Measurements from ENCODE around the gene RPS17.
"Not testable (repeated sequence)": the region's sequence is repeated elsewhere in the genome, so short reads cannot be mapped to it uniquely, and the experiment has no call there.

Gene RPS17

GRCh38 chr15:82513587-82513986 lies 26.7 kb downstream of the RPS17 start:
- DNase-seq (ENCODE audit: low read depth in 3 of 3, low spot score in 1 of 3): not testable (repeated sequence)

DNA sequence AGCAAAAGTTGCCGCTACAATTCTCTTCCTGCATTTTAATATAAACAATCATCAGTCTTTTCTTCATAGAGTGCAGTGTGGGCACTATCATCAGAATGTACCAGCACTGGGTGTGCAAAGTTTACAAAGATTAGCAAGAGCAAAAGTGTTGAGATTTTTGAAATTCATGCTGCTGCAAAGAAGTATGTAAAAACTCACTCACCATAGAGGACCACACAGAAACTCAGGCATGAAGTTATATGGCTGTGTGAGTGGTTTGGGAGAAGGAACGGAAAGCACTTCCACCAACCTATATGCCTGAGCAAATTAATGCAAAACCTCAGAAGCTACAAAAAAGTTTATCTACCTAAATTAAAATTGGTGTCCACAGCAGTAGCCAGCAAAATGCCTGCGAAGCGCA lies 32.6 kb downstream of the RPS17 start:
- DNase-seq (ENCODE audit: low read depth in 3 of 3, low spot score in 1 of 3): not testable (repeated sequence)

GRCh38 chr15:82507087-82507486 lies 33.2 kb downstream of the RPS17 start:
- not testable (repeated sequence) for DNase-seq (ENCODE audit: low read depth in 3 of 3, low spot score in 1 of 3)

DNA sequence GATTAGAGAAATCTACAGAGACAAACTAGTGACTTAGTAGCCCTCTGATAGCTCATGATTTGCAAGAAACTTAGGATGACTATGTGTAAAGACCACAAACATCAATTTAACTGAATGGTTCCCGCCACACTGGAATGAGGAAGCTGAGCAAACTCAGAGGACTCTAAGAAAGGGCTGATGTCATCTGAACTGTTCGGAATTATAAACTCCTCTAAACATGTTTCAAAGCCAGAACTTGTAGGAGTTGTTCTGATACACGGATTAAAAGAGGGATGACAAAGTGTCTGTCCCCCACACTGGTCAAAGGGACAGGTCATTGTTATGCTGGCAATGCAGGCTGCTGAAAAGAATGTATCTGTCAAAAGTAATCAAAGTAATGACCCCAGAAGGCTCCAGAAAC lies 34.4 kb downstream of the RPS17 start:
- not testable (repeated sequence) for DNase-seq (ENCODE audit: low read depth in 3 of 3, low spot score in 1 of 3)

DNA sequence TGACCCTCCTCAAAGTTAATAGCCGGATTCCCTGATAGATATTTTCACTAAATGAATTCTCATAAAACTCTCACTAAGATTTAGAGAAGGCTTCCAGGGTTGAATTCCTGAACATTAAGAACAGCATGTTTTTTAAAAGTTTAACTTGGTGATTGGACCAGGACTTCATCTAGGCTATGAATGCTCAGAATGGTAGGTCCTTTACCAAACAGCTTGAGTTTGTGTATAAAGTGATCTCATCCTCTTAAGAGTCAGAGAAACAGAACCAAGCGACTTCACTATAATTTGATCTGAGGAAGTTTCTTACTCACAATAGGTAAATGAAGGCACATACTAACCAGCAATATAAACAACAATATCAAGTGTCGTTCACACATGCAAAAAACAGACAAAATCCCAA lies 36.2 kb downstream of the RPS17 start:
- not testable (repeated sequence) for DNase-seq (ENCODE audit: low read depth in 3 of 3, low spot score in 1 of 3)

GRCh38 chr15:82502700-82503339 lies 37.4 kb downstream of the RPS17 start:
- DNase-seq (ENCODE audit: low read depth in 3 of 3, low spot score in 1 of 3): not testable (repeated sequence)

DNA sequence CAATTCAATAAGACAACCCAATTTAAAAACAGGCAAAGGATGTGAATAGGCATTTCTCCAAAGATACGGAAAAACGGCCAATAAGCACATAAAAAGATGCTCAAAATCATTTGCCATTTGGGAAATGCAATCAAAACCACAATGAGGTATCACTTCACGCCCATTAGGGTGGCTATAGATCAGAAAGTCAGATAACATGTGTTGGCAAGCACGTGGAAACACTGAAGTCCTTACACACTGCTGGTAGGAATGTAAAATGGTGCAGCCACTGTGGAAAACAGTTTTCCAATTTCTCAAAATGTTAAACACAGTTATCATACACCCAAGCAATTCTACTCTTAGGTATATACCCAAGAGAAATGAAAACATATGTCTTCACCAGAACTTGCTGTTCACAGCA lies 39.5 kb downstream of the RPS17 start:
- DNase-seq (ENCODE audit: low read depth in 3 of 3, low spot score in 1 of 3): not testable (repeated sequence)

DNA sequence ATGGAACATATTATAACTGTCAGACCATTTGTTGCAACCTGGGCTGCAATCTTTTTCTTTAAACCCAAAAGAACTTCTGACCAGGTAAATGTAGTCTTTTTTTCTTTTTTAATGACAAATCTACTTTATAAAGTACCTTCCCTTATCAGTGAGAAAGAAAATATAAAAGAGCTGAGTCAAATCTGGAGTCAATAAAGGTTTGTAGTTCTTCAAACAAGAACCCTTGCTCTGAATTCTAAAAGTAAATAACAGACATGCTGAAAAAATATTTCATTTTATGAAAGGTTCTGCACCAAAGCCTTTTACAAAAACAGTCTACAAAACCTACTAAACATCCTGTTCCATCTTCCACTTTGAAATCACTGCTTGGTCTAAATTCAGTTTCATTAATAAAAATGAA lies 42.3 kb downstream of the RPS17 start:
- not testable (repeated sequence) for DNase-seq (ENCODE audit: low read depth in 3 of 3, low spot score in 1 of 3)

DNA sequence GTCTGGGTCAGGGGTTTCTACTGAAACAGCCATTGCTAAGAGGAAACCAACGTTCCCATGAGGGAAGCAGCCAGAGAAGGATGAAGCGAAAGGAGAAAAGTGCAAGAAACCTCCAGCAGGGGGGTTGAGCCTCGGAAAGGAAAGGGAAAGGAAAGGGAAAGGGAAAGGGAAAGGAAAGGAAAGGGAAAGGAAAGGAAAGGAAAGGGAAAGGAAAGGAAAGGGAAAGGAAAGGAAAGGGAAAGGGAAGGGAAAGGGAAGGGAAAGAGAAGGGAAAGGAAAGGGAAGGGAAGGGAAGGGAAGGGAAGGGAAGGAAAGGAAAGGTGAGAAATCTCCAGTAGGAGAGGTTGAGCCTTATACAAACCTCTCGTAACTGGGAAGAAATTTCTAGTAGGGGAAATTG lies 52.0 kb downstream of the RPS17 start:
- not testable (repeated sequence) for DNase-seq (ENCODE audit: low read depth in 3 of 3, low spot score in 1 of 3)

DNA sequence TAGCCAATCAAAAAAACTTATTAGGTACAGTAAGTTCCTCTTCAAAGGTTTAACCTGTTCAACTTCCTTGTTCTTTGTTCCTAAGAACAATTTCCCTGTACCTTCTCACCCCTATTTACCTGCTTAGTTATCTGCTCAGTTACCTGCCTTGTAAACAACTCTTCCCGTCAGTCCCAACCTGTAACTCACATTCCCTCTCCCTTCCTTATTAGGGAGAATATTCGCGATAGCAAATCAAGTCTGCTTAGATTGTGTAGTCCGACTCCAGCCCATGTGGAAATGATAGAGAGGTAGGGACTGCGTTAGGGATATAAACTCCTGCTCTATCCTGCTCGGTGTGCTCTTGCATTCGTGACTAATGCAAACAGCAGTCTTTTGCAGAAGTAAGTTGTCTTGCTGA lies 53.2 kb downstream of the RPS17 start:
- not testable (repeated sequence) for DNase-seq (ENCODE audit: low read depth in 3 of 3, low spot score in 1 of 3)
